IMR-90 (cell line): Measurements from ENCODE around the gene BICD2.

ENCODE experiments used
- BHLHE40 ChIP-seq: fragments of 150-350 bp; IDR thresholded peaks from 2 replicates; pipeline ENCODE4 v1.6.1; 2016; ENCODE audit warnings: mild to moderate bottlenecking, low read depth, low read length
- CEBPB ChIP-seq: IDR thresholded peaks from 2 replicates; pipeline ENCODE4 v1.6.1; 2012; ENCODE audit warnings: low read depth, low read length, improper control_type of control experiment
- CHD1 ChIP-seq: IDR thresholded peaks from 2 replicates; pipeline ENCODE4 v1.6.1; 2012; ENCODE audit warnings: low read depth, low read length, improper control_type of control experiment
- CTCF ChIP-seq: conservative IDR thresholded peaks from 2 replicates; pipeline ENCODE4 v1.5.1; 2012; ENCODE audit warnings: mild to moderate bottlenecking, low read depth, low read length, improper control_type of control experiment
- ELK1 ChIP-seq: fragments of 150-350 bp; IDR thresholded peaks from 2 replicates; pipeline ENCODE4 v1.6.1; 2016; ENCODE audit warnings: low read depth, mild to moderate bottlenecking, low read length, moderate library complexity, borderline replicate concordance
- MAFK ChIP-seq: IDR thresholded peaks from 2 replicates; pipeline ENCODE4 v1.6.1; 2012; ENCODE audit warnings: low read depth, low read length, improper control_type of control experiment
- NFE2L2 ChIP-seq: fragments of 150-350 bp; IDR thresholded peaks from 2 replicates; pipeline ENCODE4 v1.6.1; 2016; ENCODE audit warnings: low read depth, mild to moderate bottlenecking, low read length
- POLR2A ChIP-seq: IDR thresholded peaks from 2 replicates; pipeline ENCODE4 v1.6.1; 2012; ENCODE audit warnings: mild to moderate bottlenecking, low read depth, low read length
- RAD21 ChIP-seq: IDR thresholded peaks from 2 replicates; pipeline ENCODE4 v1.6.1; 2012; ENCODE audit warnings: low read length, improper control_type of control experiment
- RCOR1 ChIP-seq: IDR thresholded peaks from 2 replicates; pipeline ENCODE4 v1.6.1; 2012; ENCODE audit warnings: mild to moderate bottlenecking, low read length, improper control_type of control experiment; ENCODE audit not compliant: insufficient replicate concordance
- RFX5 ChIP-seq: IDR thresholded peaks from 2 replicates; pipeline ENCODE4 v1.8.0; 2012; ENCODE audit warnings: low read depth, mild to moderate bottlenecking, low read length, moderate library complexity
- USF2 ChIP-seq: fragments of 150-350 bp; IDR thresholded peaks from 2 replicates; pipeline ENCODE4 v1.6.1; 2017; ENCODE audit warnings: mild to moderate bottlenecking, antibody characterized with exemption, low read length, low read depth

GRCh38 chr9:92715488-92716231 lies 49.0 kb downstream of the BICD2 start:
- TF ChIP-seq CTCF (no peak), MAFK (no peak), CEBPB (no peak), RAD21 (no peak), CHD1 (no peak), ELK1 (no peak), NFE2L2 (no peak), POLR2A (no peak), RCOR1 (no peak), USF2 (no peak), BHLHE40 (no peak), RFX5 (no peak)
